ENCODE measurements around the gene DNAH6.

DNAH6 gene

GRCh38 chr2:84808279-84808678 lies 292.0 kb downstream of the DNAH6 start:
- no peak for DNase-seq

GRCh38 chr2:84811839-84812431 lies 295.6 kb downstream of the DNAH6 start:
- DNase-seq = no peak

GRCh38 chr2:84815146-84815545 lies 298.8 kb downstream of the DNAH6 start:
- no peak for DNase-seq

DNA sequence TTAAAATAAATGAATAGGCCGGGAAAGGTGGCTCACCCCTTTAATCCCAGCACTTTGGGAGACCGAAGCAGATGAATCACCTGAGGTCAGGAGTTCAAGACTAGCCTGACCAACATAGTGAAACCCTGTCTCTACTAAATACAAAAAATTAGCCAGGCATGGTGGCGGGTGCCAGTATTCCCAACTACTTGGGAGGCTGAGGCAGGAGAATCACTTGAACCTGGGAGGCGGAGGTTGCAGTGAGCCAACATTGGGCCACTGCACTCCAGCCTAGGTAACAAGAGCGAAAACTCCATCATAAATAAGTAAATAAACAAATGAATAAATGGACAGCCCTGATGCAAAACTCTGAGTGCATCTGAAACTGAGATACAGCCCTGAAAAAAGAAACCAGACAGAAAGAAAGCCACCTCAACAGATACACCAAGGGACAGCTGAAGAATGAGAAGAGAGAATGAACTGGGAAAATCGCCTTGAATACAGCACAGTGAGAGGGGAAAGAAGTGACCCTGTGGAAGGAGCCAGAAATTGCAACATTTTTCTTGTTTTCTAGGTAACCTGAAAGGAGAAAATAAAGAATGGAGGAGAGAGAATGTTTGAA lies 300.2 kb downstream of the DNAH6 start:
- no peak for DNase-seq

DNA sequence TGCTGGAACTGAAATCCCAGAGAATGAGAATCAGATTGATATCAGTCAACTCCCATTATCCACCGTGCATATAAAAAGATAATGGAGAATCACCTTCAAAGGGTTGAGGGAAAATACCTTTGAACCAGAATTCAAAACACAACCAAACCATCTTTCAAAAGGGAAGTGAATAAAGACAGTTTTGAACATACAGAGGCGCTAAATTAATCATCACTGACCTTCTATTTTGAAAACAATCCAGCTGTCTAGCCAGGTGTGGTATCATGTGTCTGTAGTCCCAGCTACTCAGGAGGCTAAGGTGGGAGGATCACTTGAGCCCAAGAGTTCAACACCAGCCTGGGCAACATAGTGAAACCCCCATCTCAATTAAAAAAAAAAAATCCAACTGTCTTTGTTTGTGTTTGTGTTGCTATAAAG lies 300.9 kb downstream of the DNAH6 start:
- no peak for DNase-seq

GRCh38 chr2:84821806-84822205 lies 305.5 kb downstream of the DNAH6 start:
- no peak for DNase-seq

DNA sequence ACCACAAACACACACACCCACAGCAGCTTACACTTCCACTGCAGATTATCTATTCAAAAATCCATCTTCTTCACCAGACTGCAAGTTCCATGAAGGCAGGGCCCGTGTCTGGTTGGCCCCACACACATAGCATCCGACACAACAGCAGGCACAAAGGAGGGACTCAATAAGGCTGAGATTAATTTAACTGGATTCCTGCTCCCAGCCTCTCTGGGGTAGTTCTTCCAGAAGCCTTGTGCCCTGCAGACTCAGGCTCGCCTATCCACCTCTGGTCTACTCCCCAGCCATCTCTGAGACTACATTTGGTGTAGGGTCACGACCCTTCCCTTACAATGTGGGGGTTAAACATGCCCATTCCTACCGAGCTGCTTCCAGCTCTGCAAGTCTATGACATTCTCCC lies 306.9 kb downstream of the DNAH6 start:
- DNase-seq = no peak

DNA sequence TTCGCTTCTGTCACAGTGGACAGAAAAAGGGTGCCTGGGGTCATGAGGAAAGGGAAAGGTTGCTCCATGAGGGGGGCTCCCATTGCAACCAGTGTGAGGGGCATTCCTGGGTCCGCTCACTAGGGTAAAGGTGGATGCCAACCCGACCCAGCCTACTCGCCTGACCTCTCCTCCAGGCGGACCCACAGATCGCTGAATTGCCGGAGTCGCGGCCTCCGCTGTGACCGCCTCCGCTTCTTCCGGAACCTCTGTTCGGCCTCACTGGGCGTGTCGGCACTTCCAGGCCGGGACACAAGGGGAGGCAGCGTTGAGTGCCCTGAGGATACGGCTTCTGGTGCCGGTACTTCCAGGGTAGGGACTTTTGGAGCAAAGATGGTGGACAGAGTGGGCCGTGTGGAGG lies 307.5 kb downstream of the DNAH6 start:
- DNase-seq = no peak

DNA sequence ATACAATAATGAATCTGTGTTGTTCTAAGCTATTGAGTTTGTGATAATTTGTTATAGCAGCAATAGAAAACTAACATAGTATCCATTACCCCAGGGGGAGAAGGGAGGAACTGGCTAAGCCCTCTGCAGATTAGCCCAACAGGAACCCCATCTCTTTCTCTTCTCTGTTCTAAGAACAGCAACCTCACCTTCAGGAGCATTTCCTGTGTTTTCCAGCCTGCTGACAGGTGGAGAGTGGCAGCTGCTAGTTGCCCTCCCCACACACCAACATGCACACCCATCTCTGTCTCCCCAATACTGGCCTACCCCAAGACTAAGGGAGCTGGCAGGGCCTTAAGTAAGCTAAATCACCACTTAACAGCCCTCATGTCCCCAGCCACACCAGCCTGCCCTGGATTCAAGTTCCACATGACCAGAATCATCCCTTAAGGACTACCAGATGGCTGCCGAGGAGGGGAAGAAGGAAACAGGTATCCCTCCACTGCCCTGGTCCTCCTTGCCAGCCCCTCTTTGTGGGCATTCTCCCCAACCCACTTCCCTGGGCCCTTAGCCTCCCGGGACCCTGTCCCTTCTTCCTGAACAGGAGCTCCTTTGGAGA lies 311.8 kb downstream of the DNAH6 start:
- DNase-seq = no peak

GRCh38 chr2:84829693-84830092 lies 313.4 kb downstream of the DNAH6 start:
- DNase-seq = no peak

DNA sequence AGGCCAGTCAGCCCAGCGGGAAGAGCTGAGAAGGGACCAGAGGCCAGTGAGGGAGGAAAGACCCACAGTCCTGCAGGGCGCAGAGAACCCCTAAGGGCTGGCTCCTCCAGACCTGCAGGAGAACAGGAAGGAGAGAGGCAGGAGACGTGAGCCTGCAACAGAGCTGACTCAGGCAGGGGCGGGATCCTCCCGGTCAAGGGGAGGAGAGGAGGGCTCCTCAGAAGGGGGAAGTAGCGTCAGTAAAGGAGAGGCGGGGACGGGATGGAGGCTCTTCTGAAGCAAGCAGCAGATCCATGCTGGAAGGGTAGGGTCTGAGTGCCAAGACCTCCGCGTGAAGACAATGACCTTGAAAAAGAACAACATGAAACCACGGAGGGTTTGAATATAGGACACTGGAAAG lies 313.8 kb downstream of the DNAH6 start:
- DNase-seq = no peak

DNA sequence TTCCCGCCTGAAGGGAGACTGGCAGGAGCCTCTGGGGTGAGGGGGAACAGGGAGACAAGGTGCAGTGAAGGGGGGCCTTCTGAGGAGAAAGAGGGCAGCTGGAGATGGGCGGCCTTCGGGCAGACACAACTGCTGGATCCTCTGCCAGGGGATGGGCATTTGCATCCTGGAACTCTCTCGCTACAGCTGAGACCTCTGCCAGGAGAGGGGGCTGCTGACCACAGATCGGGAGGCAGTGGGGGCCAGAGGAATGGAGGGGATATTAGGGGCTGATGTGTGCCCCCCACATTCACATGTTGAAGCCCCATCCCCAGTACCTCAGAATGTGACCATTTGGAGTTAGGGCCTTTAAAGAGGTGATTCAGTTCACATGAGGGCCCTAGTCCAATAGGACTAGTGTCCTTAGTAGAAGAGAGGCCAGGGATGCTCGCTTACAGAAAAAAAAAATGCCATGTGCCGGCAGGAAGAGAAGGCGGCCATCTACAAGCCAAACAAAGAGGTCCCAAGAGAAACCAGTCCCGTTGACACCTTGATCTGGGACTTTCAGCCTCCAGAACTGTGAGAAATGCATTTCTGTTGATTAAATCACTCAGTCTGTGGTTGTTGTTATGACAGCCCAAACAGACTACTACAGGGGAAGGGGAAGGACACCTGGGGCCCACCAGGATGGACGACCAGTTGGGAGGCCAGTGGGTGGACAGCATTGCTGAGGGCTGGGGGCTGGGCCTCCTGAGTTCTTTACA lies 314.6 kb downstream of the DNAH6 start:
- no peak for DNase-seq

DNA sequence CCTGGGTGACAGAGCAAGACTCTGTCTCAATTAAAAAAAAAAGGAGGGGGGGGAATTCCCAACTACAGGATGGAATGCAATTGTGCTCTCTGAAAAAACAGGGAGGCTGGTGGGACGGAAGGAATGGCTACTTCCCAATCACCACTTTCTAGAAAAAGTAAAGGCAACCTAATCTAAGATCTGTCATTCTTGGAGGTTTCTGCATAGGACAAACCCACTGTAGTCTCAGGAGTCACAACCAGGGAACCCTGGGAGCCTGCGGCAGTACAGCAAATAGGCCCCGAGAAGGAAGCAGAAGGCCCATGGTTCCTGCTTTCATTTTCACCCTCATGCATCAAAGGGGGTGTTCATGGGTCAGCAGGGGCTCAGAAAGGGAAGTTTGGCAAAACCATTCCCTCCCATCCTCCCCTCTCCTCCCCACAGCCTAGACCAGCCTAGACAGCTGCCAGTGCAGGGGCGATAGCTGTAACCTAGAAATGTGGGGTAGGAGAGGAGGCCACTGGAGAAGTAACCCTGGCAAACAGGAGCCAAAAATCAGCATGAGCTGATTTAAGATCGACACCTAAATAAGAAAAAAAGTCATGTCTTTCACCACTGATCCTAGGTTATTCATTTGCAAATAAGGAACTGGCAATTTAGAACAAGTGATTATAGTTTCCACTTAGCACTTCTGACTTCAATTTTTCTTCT lies 316.6 kb downstream of the DNAH6 start:
- no peak for DNase-seq

GRCh38 chr2:84833481-84834150 lies 317.3 kb downstream of the DNAH6 start:
- no peak for DNase-seq

GRCh38 chr2:84836215-84836614 lies 319.9 kb downstream of the DNAH6 start:
- DNase-seq = no peak

- DNase-seq = no peak
Measured at GRCh38 chr2:84838434-84839145, 322.3 kb downstream of the DNAH6 start.

DNA sequence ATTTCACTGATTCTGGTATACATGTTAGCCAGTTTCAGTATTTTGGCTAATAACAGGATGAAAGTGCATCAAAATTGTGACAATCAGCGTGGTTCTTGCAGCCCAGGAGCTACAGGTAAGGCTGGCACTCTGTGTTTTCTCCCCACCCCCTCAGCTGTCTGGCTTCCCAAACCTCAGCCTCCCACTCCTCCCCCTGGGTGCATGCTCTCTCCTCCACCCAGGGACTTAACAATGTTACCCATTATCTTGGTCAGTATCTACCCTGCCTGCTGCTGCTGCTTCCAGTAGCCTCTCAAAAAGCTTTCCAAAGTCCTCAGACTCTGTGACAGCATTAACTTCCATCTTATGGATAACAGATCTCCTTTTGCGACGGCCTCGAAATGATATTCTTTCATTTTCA lies 323.6 kb downstream of the DNAH6 start:
- no peak for DNase-seq

- DNase-seq = no peak
Measured at GRCh38 chr2:84840306-84840705, 324.0 kb downstream of the DNAH6 start.

DNA sequence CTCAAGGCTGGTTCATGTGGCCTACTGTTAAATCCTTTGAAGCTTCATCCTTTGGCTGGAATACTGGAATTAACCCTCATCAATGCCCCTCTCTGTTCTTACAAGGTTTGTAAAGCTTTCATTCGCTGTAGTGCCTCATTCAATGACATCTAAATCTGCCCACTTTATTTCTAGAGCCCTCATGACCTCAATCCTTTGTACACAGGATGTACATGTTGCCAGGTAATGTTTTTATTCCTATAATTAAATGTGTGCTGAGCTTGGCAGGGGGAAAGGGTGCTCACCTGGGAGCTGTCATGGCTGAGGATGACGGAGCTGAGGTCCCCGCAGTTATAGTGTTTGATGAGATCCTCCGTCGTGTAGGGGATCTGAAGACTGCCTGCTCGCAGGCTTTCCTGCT lies 325.3 kb downstream of the DNAH6 start:
- DNase-seq = no peak

GRCh38 chr2:84844141-84844540 lies 327.8 kb downstream of the DNAH6 start:
- no peak for DNase-seq

- no peak for DNase-seq
Measured at GRCh38 chr2:84846041-84846663, 329.9 kb downstream of the DNAH6 start.

- DNase-seq = no peak
Measured at GRCh38 chr2:84846741-84847142, 330.4 kb downstream of the DNAH6 start.
